ENCODE data around the gene PNMA8B. TPM values are rescaled to one million over a fixed set of nuclear protein-coding genes. Genes with fewer than 3 reads are reported as not detected.

Gene PNMA8B
- total RNA-seq, 1 donor from 2014 or later: 0.09 TPM

GRCh38 chr19:46537136-46538097 lies 41.8 kb upstream of the PNMA8B start:
- Histone ChIP-seq H3K27ac (no peak overlapping the region), H3K9me3 (ENCODE audit: low read depth) (no peaks in the 10 kb centered on the region), H3K4me2 (no peak overlapping the region), H3K27me3 (no peaks in the 10 kb centered on the region), H3K4me1 (peaks cover 9% of the 10 kb centered on the region), H3K4me3 (no peak overlapping the region), H3K79me2 (ENCODE audit: low read depth) (no peaks in the 10 kb centered on the region), H4K20me1 (ENCODE audit: low read depth) (no peaks in the 10 kb centered on the region), H3K36me3 (no peaks in the 10 kb centered on the region), H3F3A (ENCODE audit: low read depth) (peaks cover 4% of the 10 kb centered on the region), H3K9ac (no peak overlapping the region), H2AFZ (replicated peaks) (no peak overlapping the region)
- Mint-ChIP-seq H3K36me3 (no peaks in the 10 kb centered on the region), H3K27ac (no peak overlapping the region), H3K9me3 (no peaks in the 10 kb centered on the region), H3K4me1 (peaks cover 25% of the 10 kb centered on the region), H3K4me3 (no peak overlapping the region), H3K27me3 (ENCODE audit: insufficient read depth, low read depth) (peaks cover 6% of the 10 kb centered on the region)
- DNase-seq (ENCODE audit: low spot score): peak; percentile 63
- TF ChIP-seq EZH2phosphoT487 (IDR thresholded peaks at IDR 0.05) (no peak), EZH2 (IDR thresholded peaks at IDR 0.05) (no peak), CTCF (IDR thresholded peaks at IDR 0.05) (peak; percentile 90)

- Mint-ChIP-seq H3K9me3 (no peaks in the 10 kb centered on the region), H3K4me1 (peaks cover 33% of the 10 kb centered on the region), H3K27ac (no peak overlapping the region), H3K27me3 (ENCODE audit: insufficient read depth, low read depth) (peaks cover 11% of the 10 kb centered on the region), H3K4me3 (no peak overlapping the region), H3K36me3 (no peaks in the 10 kb centered on the region)
- peaks cover 9% of the 10 kb centered on the region for H3K4me1 ChIP-seq
- no peaks in the 10 kb centered on the region for H3K9me3 ChIP-seq (ENCODE audit: low read depth)
- no peak overlapping the region for H3K4me2 ChIP-seq
- H3K27ac ChIP-seq: no peak overlapping the region
- H3K79me2 ChIP-seq (ENCODE audit: low read depth): no peaks in the 10 kb centered on the region
- no peak for DNase-seq (ENCODE audit: low spot score)
- no peak for TF ChIP-seq EZH2phosphoT487 (IDR thresholded peaks at IDR 0.05)
- no peak for TF ChIP-seq EZH2 (IDR thresholded peaks at IDR 0.05)
- no peak for TF ChIP-seq CTCF (IDR thresholded peaks at IDR 0.05)
- H3F3A ChIP-seq (ENCODE audit: low read depth): peaks cover 4% of the 10 kb centered on the region
- H2AFZ ChIP-seq (replicated peaks): no peak overlapping the region
- H3K27me3 ChIP-seq: no peaks in the 10 kb centered on the region
- no peaks in the 10 kb centered on the region for H3K36me3 ChIP-seq
- no peak overlapping the region for H3K9ac ChIP-seq
- H3K4me3 ChIP-seq: no peak overlapping the region
- H4K20me1 ChIP-seq (ENCODE audit: low read depth): no peaks in the 10 kb centered on the region
Observed at GRCh38 chr19:46536391-46536790, 40.7 kb upstream of the PNMA8B start.

- H3F3A ChIP-seq (ENCODE audit: low read depth): peaks cover 4% of the 10 kb centered on the region
- peaks cover 9% of the 10 kb centered on the region for H3K4me1 ChIP-seq
- no peaks in the 10 kb centered on the region for H3K36me3 ChIP-seq
- no peaks in the 10 kb centered on the region for H3K79me2 ChIP-seq (ENCODE audit: low read depth)
- Mint-ChIP-seq H3K9me3 (no peaks in the 10 kb centered on the region), H3K4me3 (no peak overlapping the region), H3K27ac (peak overlapping the region; percentile 3), H3K4me1 (peaks cover 49% of the 10 kb centered on the region), H3K36me3 (no peaks in the 10 kb centered on the region), H3K27me3 (ENCODE audit: insufficient read depth, low read depth) (peaks cover 13% of the 10 kb centered on the region)
- no peak overlapping the region for H3K27ac ChIP-seq
- no peaks in the 10 kb centered on the region for H4K20me1 ChIP-seq (ENCODE audit: low read depth)
- H3K4me3 ChIP-seq: no peak overlapping the region
- H3K27me3 ChIP-seq: no peaks in the 10 kb centered on the region
- no peak overlapping the region for H3K9ac ChIP-seq
- DNase-seq (ENCODE audit: low spot score): no peak
- no peak overlapping the region for H2AFZ ChIP-seq (replicated peaks)
- TF ChIP-seq CTCF (IDR thresholded peaks at IDR 0.05) (no peak), EZH2 (IDR thresholded peaks at IDR 0.05) (no peak), EZH2phosphoT487 (IDR thresholded peaks at IDR 0.05) (no peak)
- no peak overlapping the region for H3K4me2 ChIP-seq
- H3K9me3 ChIP-seq (ENCODE audit: low read depth): no peaks in the 10 kb centered on the region
Observed at GRCh38 chr19:46533621-46534081, 38.0 kb upstream of the PNMA8B start.
